Epithelial cell of esophagus (primary cell): ENCODE results near the gene ELAVL2.
A peak's percentile ranks its signal among the peaks of the same experiment; 100 is the strongest.

ENCODE experiments used
- DNase-seq: peaks from one replicate; pipeline ENCODE4 v3.0.0; 2010; ENCODE audit warnings: low read depth
- H3K4me3 ChIP-seq: 2 replicates; pipeline ENCODE4 v1.5.1; 2011; ENCODE audit warnings: mild to moderate bottlenecking, low read length, control low read depth
- TF ChIP-seq, protein P1 (sequence below): IDR thresholded peaks from 2 replicates; pipeline ENCODE4 v1.5.1; 2011; ENCODE audit warnings: low read depth, mild to moderate bottlenecking, low read length, control low read depth, inconsistent platforms; ENCODE audit not compliant: insufficient read depth; ENCODE audit errors: missing control alignments

The ELAVL2 gene

DNA sequence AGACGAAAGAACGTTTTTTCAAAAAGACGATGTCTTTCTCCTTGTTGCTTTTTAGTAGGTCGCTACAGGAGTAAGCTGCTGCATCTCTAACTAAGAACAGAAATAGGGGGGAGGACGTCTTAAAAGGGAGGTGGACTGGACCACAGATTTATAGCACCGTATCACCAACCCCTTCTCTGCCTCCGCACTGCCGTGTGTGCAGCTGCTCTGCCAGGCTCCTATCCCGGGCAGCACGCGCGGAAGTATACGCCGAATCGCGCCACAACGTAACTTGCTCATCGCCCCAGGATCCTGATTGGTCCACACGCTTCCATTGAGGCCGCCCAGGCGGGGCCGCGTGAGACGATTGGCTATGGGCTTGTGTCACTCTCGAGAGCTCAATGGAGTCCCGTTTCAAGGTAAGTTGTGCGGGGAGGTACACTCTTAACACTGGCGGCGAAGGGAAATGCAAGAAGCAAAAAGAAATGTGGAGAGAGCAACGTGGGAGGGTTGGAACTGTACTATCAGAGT is at the start of gene ELAVL2:
ELAVL2 (minus strand) TSS at position 121 of the 510 bp plus-strand sequence. CDS start 64,006 bp downstream, outside the sequence.
- DNase-seq: peak; percentile 100
- TF ChIP-seq, protein P1, sequence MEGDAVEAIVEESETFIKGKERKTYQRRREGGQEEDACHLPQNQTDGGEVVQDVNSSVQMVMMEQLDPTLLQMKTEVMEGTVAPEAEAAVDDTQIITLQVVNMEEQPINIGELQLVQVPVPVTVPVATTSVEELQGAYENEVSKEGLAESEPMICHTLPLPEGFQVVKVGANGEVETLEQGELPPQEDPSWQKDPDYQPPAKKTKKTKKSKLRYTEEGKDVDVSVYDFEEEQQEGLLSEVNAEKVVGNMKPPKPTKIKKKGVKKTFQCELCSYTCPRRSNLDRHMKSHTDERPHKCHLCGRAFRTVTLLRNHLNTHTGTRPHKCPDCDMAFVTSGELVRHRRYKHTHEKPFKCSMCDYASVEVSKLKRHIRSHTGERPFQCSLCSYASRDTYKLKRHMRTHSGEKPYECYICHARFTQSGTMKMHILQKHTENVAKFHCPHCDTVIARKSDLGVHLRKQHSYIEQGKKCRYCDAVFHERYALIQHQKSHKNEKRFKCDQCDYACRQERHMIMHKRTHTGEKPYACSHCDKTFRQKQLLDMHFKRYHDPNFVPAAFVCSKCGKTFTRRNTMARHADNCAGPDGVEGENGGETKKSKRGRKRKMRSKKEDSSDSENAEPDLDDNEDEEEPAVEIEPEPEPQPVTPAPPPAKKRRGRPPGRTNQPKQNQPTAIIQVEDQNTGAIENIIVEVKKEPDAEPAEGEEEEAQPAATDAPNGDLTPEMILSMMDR: peak; percentile 18
- H3K4me3 ChIP-seq: peak within 1 kb of the TSS; percentile 72

DNA sequence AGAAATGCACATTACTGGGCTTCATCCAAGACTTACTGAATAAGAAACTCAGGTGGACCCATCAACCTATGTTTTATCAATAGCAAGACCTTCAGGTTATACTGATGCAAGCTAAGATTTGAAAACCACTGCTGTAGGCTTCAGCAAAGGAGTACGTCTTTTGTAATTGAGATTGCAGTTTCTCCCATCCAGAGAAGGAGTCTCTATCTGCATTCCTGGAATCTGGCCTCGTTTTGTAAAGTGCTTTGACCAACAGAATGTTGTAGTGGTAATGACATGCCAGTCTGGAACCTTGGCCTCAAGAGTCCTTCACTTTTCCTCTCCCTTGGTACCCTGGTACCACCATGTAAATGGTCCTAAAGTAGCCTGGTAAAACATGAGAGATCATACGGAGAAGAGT is 32.2 kb upstream of the ELAVL2 start:
- TF ChIP-seq, protein P1: no peak
- no peak for DNase-seq
- H3K4me3 ChIP-seq: no peak overlapping the region

DNA sequence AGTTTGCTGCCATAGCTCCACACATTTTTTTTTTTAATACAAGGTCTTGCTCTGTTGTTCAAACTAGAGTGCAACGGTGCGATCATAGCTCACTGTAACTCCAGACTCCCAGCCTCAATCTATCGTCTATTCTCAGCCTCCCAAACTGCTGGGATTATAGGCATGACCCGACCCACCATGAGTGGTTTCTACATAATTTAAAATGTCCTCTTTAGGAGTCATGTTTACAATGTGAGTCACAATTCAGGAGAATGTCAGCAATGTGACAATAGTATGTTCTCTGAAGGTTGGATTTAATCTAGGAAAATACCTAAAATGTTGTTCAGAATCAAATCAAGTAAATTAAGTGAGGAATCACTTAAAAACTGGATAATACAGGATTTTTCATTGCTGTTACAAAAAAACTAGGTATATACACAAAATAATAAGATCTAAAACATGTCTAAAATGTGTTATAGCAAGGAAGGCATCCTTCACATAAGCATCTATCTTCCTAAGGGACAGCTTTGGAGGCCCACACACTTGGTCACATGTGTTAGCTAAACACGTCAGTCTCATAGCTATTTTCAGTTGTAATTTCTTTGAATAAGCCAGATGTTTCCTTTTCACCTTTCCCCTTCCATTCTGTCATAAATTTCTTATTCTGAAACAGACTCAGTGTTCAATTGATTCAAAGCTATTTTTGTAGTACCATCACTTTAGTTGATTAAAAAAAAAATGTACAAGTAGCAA is 30.0 kb upstream of the ELAVL2 start:
- TF ChIP-seq, protein P1: no peak
- no peak overlapping the region for H3K4me3 ChIP-seq
- no peak for DNase-seq

DNA sequence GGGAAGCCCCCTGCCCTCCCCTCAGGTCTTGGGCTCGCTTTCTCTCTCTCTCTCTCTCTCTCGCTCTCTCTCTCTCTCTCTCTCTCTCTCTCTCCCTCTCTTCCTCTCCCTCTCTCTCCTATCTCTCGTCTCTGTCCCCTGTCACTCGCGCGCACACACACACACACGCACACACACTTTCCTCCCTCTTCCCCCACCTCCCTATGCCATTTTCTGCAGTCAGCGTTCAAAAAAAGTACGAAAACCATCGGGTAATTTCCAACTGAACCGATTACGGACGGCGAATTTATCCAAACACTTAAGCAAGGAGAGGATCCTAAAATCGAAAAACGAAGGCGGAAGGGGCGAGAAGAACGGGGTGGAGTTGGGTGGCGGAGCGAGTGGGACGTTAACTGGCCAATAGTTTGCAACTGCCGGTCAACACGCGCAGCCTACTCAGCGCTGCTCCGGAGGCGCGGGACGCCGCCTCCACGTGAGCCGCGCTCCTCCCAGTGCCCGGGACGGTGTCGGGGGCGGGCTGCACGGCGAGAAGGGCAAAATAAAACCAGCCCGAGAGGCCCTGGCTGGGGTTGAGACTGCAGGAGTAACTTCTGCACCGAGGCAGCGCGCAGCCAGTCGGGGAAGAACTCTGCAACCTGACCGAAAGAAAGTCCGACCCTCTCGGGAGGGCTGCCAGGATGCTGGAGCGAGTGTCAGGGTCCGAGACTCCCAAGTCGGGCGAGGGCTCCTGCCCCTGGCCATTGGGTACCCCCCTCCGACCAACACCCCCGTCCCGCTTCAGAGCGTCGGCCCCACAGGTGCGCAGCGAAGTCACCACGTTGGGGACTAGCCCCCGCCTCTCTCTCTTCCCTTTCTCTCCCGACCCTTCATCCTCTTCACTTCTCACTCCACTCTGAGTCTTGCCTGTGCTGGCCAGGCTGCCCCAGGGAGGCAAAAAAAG is 24.9 kb upstream of the ELAVL2 start:
- peak; percentile 57 for DNase-seq
- peak overlapping the region; percentile 46 for H3K4me3 ChIP-seq
- TF ChIP-seq, protein P1: no peak

DNA sequence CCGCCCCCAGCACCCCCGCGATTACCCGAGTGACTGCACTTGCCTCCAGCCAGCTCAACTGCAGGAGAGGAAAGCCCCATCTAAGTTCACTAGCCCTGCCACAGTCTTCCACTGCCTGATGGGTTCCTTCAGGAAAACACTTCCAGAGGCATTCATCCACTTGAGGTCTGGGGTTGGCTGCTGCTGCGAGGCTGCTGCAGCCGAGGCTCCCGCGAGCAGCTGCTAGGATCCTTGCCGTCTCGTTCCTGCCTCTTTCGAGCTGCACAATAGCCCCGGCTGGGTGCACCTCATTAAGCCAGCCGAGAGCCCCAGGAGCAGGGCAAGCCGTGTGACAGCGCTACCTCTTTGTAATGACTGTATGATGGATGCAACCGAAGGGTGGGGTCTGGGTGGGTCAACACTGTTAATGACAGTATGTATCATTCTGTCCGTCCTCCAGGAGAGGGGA is 24.2 kb upstream of the ELAVL2 start:
- TF ChIP-seq, protein P1: no peak
- DNase-seq: peak; percentile 24
- peak overlapping the region; percentile 46 for H3K4me3 ChIP-seq

DNA sequence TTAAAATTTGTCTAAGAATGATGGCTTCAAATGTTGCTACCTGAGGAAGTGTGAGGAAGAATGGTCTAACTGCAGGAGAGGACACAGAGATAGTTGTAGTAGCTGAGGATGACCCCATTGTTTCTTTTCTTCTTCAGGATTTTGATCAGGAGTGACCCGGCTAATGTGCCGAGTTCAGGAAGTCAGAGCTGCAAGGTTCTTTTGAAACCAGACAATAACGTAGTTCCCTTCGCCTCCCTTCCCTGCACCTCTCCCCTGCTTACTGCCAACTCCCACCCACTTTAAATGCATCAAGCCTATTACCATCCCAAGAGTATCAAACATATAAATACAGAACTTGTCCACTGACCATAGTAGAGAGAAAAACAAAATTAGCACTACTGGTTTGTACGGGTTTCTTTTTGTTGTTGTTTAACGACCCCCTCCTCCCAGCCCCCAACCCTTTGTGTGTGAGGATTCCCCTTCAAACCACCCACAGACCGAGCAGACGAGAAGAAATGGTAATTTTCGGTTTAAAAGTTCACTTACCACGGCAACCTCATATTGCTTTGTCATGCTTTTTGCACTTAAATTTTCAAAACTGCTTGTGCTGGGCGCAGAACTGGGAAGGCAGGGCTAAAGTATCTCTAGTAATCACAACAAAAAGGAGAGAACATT is 23.5 kb upstream of the ELAVL2 start:
- H3K4me3 ChIP-seq: peak overlapping the region; percentile 10
- DNase-seq: no peak
- TF ChIP-seq, protein P1: no peak
